Activated CD8-positive, alpha-beta memory T cell treated with anti-CD3 and anti-CD28 coated beads, Interleukin-2, amount 10 ng/mL, durations not matched to agents 7 days and 5 days (primary cell): ENCODE measurements around the gene PHF1. TPM values are rescaled to one million over a fixed set of nuclear protein-coding genes. Genes with fewer than 3 reads are reported as not detected.
A peak's percentile ranks its signal among the peaks of the same experiment; 100 is the strongest.
"Not testable (repeated sequence)": the region's sequence is repeated elsewhere in the genome, so short reads cannot be mapped to it uniquely, and the experiment has no call there.

Source experiments
- ATAC-seq: fragments of 150-1000 bp; cut with Tn5 transposase; one replicate; pipeline ENCODE4 v1.10.0; 2021; ENCODE audit warnings: moderate library complexity
- CTCF ChIA-PET: fragments of 350-600 bp; sonication (Branson Sonifier 250); formaldehyde crosslinking; loops from one replicate; lab custom pipeline; 2021; ENCODE audit warnings: antibody characterized with exemption; lab: Charles Lee
- DNase-seq: peaks from one replicate; pipeline ENCODE4 v3.0.0-alpha.2; 2020
- H3K27ac Mint-ChIP-seq: one replicate; pipeline ENCODE4 v1.8.0; 2021; ENCODE audit warnings: mild to moderate bottlenecking, mixed read lengths
- H3K27me3 Mint-ChIP-seq: one replicate; pipeline ENCODE4 v1.8.0; 2021; ENCODE audit warnings: mixed read lengths
- H3K36me3 Mint-ChIP-seq: one replicate; pipeline ENCODE4 v1.8.0; 2021; ENCODE audit warnings: mild to moderate bottlenecking, mixed read lengths
- H3K4me1 Mint-ChIP-seq: one replicate; pipeline ENCODE4 v1.8.0; 2021; ENCODE audit warnings: mixed read lengths
- H3K4me3 Mint-ChIP-seq: one replicate; pipeline ENCODE4 v1.8.0; 2021; ENCODE audit warnings: mild to moderate bottlenecking, moderate library complexity, mixed read lengths
- H3K9me3 Mint-ChIP-seq: one replicate; pipeline ENCODE4 v1.8.0; 2022; ENCODE audit warnings: low read depth, mixed read lengths
- total RNA-seq, 2 experiments: library from RNA; stranded (reverse); gene quantifications; one replicate each; pipeline ENCODE4 v1.2.3, GENCODE V29; 2021

Gene PHF1
- total RNA-seq, 2 experiments from 2014 or later, result 26.1 to 36.0 TPM

GRCh38 chr6:33399881-33400280 is 10.9 kb upstream of the PHF1 start:
- H3K27me3 Mint-ChIP-seq, H3K4me3 Mint-ChIP-seq, H3K9me3 Mint-ChIP-seq, ATAC-seq, CTCF ChIA-PET, H3K27ac Mint-ChIP-seq, DNase-seq: not testable (repeated sequence)
- H3K4me1 Mint-ChIP-seq, result peaks cover 37% of the 10 kb centered on the region
- peaks cover 64% of the 10 kb centered on the region for H3K36me3 Mint-ChIP-seq

GRCh38 chr6:33404884-33405283 is 5.9 kb upstream of the PHF1 start:
- Mint-ChIP-seq H3K9me3 (no peaks in the 10 kb centered on the region), H3K27ac (no peak overlapping the region), H3K4me1 (peaks cover 38% of the 10 kb centered on the region), H3K4me3 (no peak overlapping the region), H3K36me3 (peaks cover 76% of the 10 kb centered on the region), H3K27me3 (no peaks in the 10 kb centered on the region)
- ATAC-seq, result no peak
- CTCF ChIA-PET, result no interaction called here
- no peak for DNase-seq

GRCh38 chr6:33405386-33405940 is 5.4 kb upstream of the PHF1 start:
- Mint-ChIP-seq H3K9me3 (no peaks in the 10 kb centered on the region), H3K27ac (peak overlapping the region; percentile 46), H3K36me3 (peaks cover 71% of the 10 kb centered on the region), H3K27me3 (no peaks in the 10 kb centered on the region), H3K4me3 (no peak overlapping the region), H3K4me1 (peaks cover 37% of the 10 kb centered on the region)
- ATAC-seq (no peak), DNase-seq (peak; percentile 57)
- CTCF ChIA-PET, result interaction anchor here (0.7 kb wide), 1 partner anchor 10 kb away, joined by 3 read pairs; no protein-coding TSS in a partner anchor

- Mint-ChIP-seq H3K27ac (no peak overlapping the region), H3K36me3 (peaks cover 67% of the 10 kb centered on the region), H3K9me3 (no peaks in the 10 kb centered on the region), H3K4me3 (no peak overlapping the region), H3K4me1 (peaks cover 37% of the 10 kb centered on the region), H3K27me3 (no peaks in the 10 kb centered on the region)
- CTCF ChIA-PET, result no interaction called here
- DNase-seq (no peak), ATAC-seq (no peak)
Measured at GRCh38 chr6:33406126-33406525, 4.7 kb upstream of the PHF1 start.

GRCh38 chr6:33407132-33407718 is 3.6 kb upstream of the PHF1 start:
- no peaks in the 10 kb centered on the region for H3K9me3 Mint-ChIP-seq
- no peak overlapping the region for H3K27ac Mint-ChIP-seq
- DNase-seq (no peak), ATAC-seq (no peak)
- no peak overlapping the region for H3K4me3 Mint-ChIP-seq
- H3K36me3 Mint-ChIP-seq, result peaks cover 61% of the 10 kb centered on the region
- CTCF ChIA-PET, result interaction anchor here (0.7 to 1.4 kb wide), 3 partner anchors 16 to 118 kb away, joined by 3 read pairs; partner anchors contain the start of genes PFDN6 and WDR46
- H3K27me3 Mint-ChIP-seq, result no peaks in the 10 kb centered on the region
- peaks cover 44% of the 10 kb centered on the region for H3K4me1 Mint-ChIP-seq

GRCh38 chr6:33410050-33410710 is 634 bp upstream of the PHF1 start:
- Mint-ChIP-seq H3K27me3 (no peaks in the 10 kb centered on the region), H3K9me3 (no peaks in the 10 kb centered on the region), H3K4me1 (peaks cover 45% of the 10 kb centered on the region), H3K27ac (peak overlapping the region; percentile 98), H3K36me3 (peaks cover 45% of the 10 kb centered on the region), H3K4me3 (peak overlapping the region; percentile 88)
- ATAC-seq, result peak; percentile 91
- DNase-seq, result peak; percentile 98
- CTCF ChIA-PET, result interaction anchor here (0.6 to 1.0 kb wide), 6 partner anchors 14 to 161 kb away, joined by 3 to 5 read pairs (median 3); partner anchors contain the start of gene KIFC1

- Mint-ChIP-seq H3K4me3 (peak overlapping the region; percentile 68), H3K4me1 (peaks cover 52% of the 10 kb centered on the region), H3K9me3 (no peaks in the 10 kb centered on the region), H3K27ac (peak overlapping the region; percentile 74), H3K36me3 (peaks cover 40% of the 10 kb centered on the region), H3K27me3 (no peaks in the 10 kb centered on the region)
- DNase-seq (no peak), ATAC-seq (no peak)
- CTCF ChIA-PET, result interaction anchor here (1.1 kb wide), 1 partner anchor 15 kb away, joined by 6 read pairs; no protein-coding TSS in a partner anchor
Measured at GRCh38 chr6:33411632-33412005, 805 bp downstream of the PHF1 start.

GRCh38 chr6:33412140-33413009 is 1.6 kb downstream of the PHF1 start:
- Mint-ChIP-seq H3K9me3 (no peaks in the 10 kb centered on the region), H3K27me3 (no peaks in the 10 kb centered on the region), H3K27ac (no peak overlapping the region), H3K36me3 (peaks cover 35% of the 10 kb centered on the region), H3K4me1 (peaks cover 55% of the 10 kb centered on the region), H3K4me3 (peak overlapping the region; percentile 38)
- no peak for ATAC-seq
- no peak for DNase-seq
- CTCF ChIA-PET, result interaction anchor here (1.1 kb wide), 1 partner anchor 14 kb away, joined by 6 read pairs; no protein-coding TSS in a partner anchor

GRCh38 chr6:33413241-33414120 is 2.7 kb downstream of the PHF1 start:
- CTCF ChIA-PET, result no interaction called here
- Mint-ChIP-seq H3K27me3 (no peaks in the 10 kb centered on the region), H3K4me3 (no peak overlapping the region), H3K36me3 (peaks cover 28% of the 10 kb centered on the region), H3K27ac (peak overlapping the region; percentile 38), H3K4me1 (peaks cover 59% of the 10 kb centered on the region), H3K9me3 (no peaks in the 10 kb centered on the region)
- ATAC-seq (no peak), DNase-seq (no peak)

- CTCF ChIA-PET, result no interaction called here
- DNase-seq (no peak), ATAC-seq (no peak)
- Mint-ChIP-seq H3K27me3 (no peaks in the 10 kb centered on the region), H3K9me3 (no peaks in the 10 kb centered on the region), H3K4me1 (peaks cover 64% of the 10 kb centered on the region), H3K27ac (no peak overlapping the region), H3K36me3 (peaks cover 22% of the 10 kb centered on the region), H3K4me3 (no peak overlapping the region)
Measured at GRCh38 chr6:33414592-33415271, 3.9 kb downstream of the PHF1 start.

GRCh38 chr6:33415831-33416230 is 5.0 kb downstream of the PHF1 start:
- Mint-ChIP-seq H3K27me3 (no peaks in the 10 kb centered on the region), H3K4me3 (peak overlapping the region; percentile 97), H3K27ac (peak overlapping the region; percentile 71), H3K4me1 (peaks cover 64% of the 10 kb centered on the region), H3K9me3 (no peaks in the 10 kb centered on the region), H3K36me3 (peaks cover 20% of the 10 kb centered on the region)
- ATAC-seq (no peak), DNase-seq (no peak)
- CTCF ChIA-PET, result no interaction called here
